Peyer's patch (tissue), 4 donors: Measurements from ENCODE around the gene UBE3A.

Source experiments
- POLR2A ChIP-seq, 2 donors: fragments of 450-650 bp; IDR thresholded peaks; one replicate each; pipeline ENCODE4 v1.5.1; 2017; ENCODE audit warnings: antibody characterized with exemption in 2 of 2, mild to moderate bottlenecking in 2 of 2, moderate library complexity in 2 of 2
- TF ChIP-seq, protein P1 (sequence below), 6 experiments: fragments of 450-650 bp in 4 of 6; fragments of 200-600 bp in 2 of 6; sonication (generic) in 1 of 6; IDR thresholded peaks; one replicate each; pipeline ENCODE4 v1.5.1; 2017 to 2019; ENCODE audit warnings: antibody characterized with exemption in 6 of 6, mild to moderate bottlenecking in 3 of 6, moderate library complexity in 1 of 6

GRCh38 chr15:25451501-25451900 is 12.7 kb upstream of the UBE3A start:
- TF ChIP-seq, protein P1, sequence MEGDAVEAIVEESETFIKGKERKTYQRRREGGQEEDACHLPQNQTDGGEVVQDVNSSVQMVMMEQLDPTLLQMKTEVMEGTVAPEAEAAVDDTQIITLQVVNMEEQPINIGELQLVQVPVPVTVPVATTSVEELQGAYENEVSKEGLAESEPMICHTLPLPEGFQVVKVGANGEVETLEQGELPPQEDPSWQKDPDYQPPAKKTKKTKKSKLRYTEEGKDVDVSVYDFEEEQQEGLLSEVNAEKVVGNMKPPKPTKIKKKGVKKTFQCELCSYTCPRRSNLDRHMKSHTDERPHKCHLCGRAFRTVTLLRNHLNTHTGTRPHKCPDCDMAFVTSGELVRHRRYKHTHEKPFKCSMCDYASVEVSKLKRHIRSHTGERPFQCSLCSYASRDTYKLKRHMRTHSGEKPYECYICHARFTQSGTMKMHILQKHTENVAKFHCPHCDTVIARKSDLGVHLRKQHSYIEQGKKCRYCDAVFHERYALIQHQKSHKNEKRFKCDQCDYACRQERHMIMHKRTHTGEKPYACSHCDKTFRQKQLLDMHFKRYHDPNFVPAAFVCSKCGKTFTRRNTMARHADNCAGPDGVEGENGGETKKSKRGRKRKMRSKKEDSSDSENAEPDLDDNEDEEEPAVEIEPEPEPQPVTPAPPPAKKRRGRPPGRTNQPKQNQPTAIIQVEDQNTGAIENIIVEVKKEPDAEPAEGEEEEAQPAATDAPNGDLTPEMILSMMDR (IDR thresholded peaks at IDR 0.05): no peak
- no peak for TF ChIP-seq POLR2A (IDR thresholded peaks at IDR 0.05)
